GM21381 (cell line): Measurements from ENCODE around the gene COL1A2.

Source experiments
- ATAC-seq: cut with Tn5 transposase; IDR thresholded peaks from one replicate; pipeline ENCODE4 v1.9.1; 2021; ENCODE audit warnings: mild to moderate bottlenecking, moderate library complexity; ENCODE audit not compliant: unreplicated experiment

COL1A2 gene

GRCh38 chr7:94409200-94409948 is 14.7 kb downstream of the COL1A2 start:
- ATAC-seq, result no peak

GRCh38 chr7:94410413-94411187 is 15.9 kb downstream of the COL1A2 start:
- ATAC-seq, result no peak

GRCh38 chr7:94411188-94411466 is 16.4 kb downstream of the COL1A2 start:
- ATAC-seq, result no peak

- no peak for ATAC-seq
These were observed 18.1 kb downstream of the COL1A2 start for GRCh38 chr7:94412762-94413322.

- no peak for ATAC-seq
These were observed 19.8 kb downstream of the COL1A2 start for GRCh38 chr7:94414481-94414880.

- no peak for ATAC-seq
These were observed 20.3 kb downstream of the COL1A2 start for GRCh38 chr7:94414980-94415379.

GRCh38 chr7:94417306-94417705 is 22.6 kb downstream of the COL1A2 start:
- ATAC-seq, result no peak

- no peak for ATAC-seq
These were observed 23.2 kb downstream of the COL1A2 start for GRCh38 chr7:94417901-94418300.

- no peak for ATAC-seq
These were observed 24.2 kb downstream of the COL1A2 start for GRCh38 chr7:94418851-94419250.

- ATAC-seq, result no peak
These were observed 25.6 kb downstream of the COL1A2 start for GRCh38 chr7:94420328-94420727.

- no peak for ATAC-seq
These were observed 27.0 kb downstream of the COL1A2 start for GRCh38 chr7:94421681-94422080.

- ATAC-seq, result no peak
These were observed 27.4 kb downstream of the COL1A2 start for GRCh38 chr7:94422136-94422535.

GRCh38 chr7:94422827-94423460 is 28.2 kb downstream of the COL1A2 start:
- no peak for ATAC-seq

GRCh38 chr7:94423863-94424735 is 29.4 kb downstream of the COL1A2 start:
- ATAC-seq, result no peak

- ATAC-seq, result no peak
These were observed 30.9 kb downstream of the COL1A2 start for GRCh38 chr7:94425546-94425945.

- no peak for ATAC-seq
These were observed 32.5 kb downstream of the COL1A2 start for GRCh38 chr7:94426980-94427875.

- ATAC-seq, result no peak
These were observed 34.5 kb downstream of the COL1A2 start for GRCh38 chr7:94429153-94429552.

- no peak for ATAC-seq
These were observed 36.5 kb downstream of the COL1A2 start for GRCh38 chr7:94431176-94431575.

GRCh38 chr7:94431619-94432280 is 37.1 kb downstream of the COL1A2 start:
- no peak for ATAC-seq
